Measurements from ENCODE around the gene MYD88. TPM values are rescaled to one million over a fixed set of nuclear protein-coding genes. Genes with fewer than 3 reads are reported as not detected.
"Not testable (repeated sequence)": the region's sequence is repeated elsewhere in the genome, so short reads cannot be mapped to it uniquely, and the experiment has no call there.

The MYD88 gene
- total RNA-seq, 6 donors from 2014 or later = 38.1 to 116 (median 83.3) TPM

DNA sequence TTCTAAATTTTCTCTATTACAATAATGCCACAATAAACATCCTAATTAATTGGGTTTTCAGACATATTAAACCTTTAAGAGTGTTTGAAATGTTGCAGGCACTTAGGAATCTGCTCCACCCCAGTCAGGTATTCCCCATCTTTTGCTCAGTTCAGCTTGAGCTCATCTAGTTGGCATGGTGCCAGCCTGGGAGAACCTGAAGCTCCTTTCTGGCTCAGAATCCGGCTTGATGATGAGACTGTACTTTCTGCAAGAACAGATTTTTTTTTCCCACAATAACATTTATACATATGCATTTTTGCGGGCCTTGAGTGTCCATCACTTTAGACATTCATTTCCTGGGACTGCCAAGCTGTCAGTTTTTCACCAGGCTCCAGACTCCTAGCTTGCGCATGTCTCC lies 19.1 kb downstream of the MYD88 start:
- DNase-seq (no peak), ATAC-seq (ENCODE audit: low FRiP score in 2 of 2) (no peak)
- peaks cover 0 to 11% (median 8%) of the 10 kb centered on the region in 4 donors for H3K4me1 ChIP-seq
- H3K4me3 ChIP-seq = no peak overlapping the region
- no peaks in the 10 kb centered on the region for H3K27me3 ChIP-seq
- H3K27ac ChIP-seq = no peak overlapping the region
- no peaks in the 10 kb centered on the region for H3K36me3 ChIP-seq
- no peaks in the 10 kb centered on the region for H3K9me3 ChIP-seq
- TF ChIP-seq POLR2AphosphoS5 (IDR thresholded peaks at IDR 0.05) (no peak), EP300 (IDR thresholded peaks at IDR 0.05) (no peak), POLR2A (IDR thresholded peaks at IDR 0.05) (no peak)
- TF ChIP-seq, protein P1, sequence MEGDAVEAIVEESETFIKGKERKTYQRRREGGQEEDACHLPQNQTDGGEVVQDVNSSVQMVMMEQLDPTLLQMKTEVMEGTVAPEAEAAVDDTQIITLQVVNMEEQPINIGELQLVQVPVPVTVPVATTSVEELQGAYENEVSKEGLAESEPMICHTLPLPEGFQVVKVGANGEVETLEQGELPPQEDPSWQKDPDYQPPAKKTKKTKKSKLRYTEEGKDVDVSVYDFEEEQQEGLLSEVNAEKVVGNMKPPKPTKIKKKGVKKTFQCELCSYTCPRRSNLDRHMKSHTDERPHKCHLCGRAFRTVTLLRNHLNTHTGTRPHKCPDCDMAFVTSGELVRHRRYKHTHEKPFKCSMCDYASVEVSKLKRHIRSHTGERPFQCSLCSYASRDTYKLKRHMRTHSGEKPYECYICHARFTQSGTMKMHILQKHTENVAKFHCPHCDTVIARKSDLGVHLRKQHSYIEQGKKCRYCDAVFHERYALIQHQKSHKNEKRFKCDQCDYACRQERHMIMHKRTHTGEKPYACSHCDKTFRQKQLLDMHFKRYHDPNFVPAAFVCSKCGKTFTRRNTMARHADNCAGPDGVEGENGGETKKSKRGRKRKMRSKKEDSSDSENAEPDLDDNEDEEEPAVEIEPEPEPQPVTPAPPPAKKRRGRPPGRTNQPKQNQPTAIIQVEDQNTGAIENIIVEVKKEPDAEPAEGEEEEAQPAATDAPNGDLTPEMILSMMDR (IDR thresholded peaks at IDR 0.05) = no peak
- WGBS, 2 donors = 83 to 88% methylated on average over 3 of the region's 3 CpGs

GRCh38 chr3:38158472-38158871 lies 20.0 kb downstream of the MYD88 start:
- no peaks in the 10 kb centered on the region for H3K27me3 ChIP-seq
- peaks cover 0 to 11% (median 6%) of the 10 kb centered on the region in 4 donors for H3K4me1 ChIP-seq
- H3K27ac ChIP-seq = no peak overlapping the region
- H3K36me3 ChIP-seq = no peaks in the 10 kb centered on the region
- DNase-seq (no peak), ATAC-seq (ENCODE audit: low FRiP score in 2 of 2) (no peak)
- no peaks in the 10 kb centered on the region for H3K9me3 ChIP-seq
- no peak overlapping the region for H3K4me3 ChIP-seq
- 78 to 88% methylated on average over 5 of the region's 5 CpGs for WGBS, 2 donors
- TF ChIP-seq EP300 (IDR thresholded peaks at IDR 0.05) (no peak), POLR2AphosphoS5 (IDR thresholded peaks at IDR 0.05) (no peak), POLR2A (IDR thresholded peaks at IDR 0.05) (no peak)
- TF ChIP-seq, protein P1 (IDR thresholded peaks at IDR 0.05) = no peak

GRCh38 chr3:38160704-38161103 lies 22.2 kb downstream of the MYD88 start:
- ATAC-seq (ENCODE audit: low FRiP score in 2 of 2); DNase-seq; H3K36me3 ChIP-seq; H3K9me3 ChIP-seq; H3K27me3 ChIP-seq; H3K27ac ChIP-seq; H3K4me3 ChIP-seq; H3K4me1 ChIP-seq: not testable (repeated sequence)
- WGBS, 2 donors = 93 to 94% methylated on average over 11 of the region's 11 CpGs

GRCh38 chr3:38163117-38163840 lies 24.8 kb downstream of the MYD88 start:
- ATAC-seq (ENCODE audit: low FRiP score in 2 of 2) = no peak
- WGBS, 2 donors = 94 to 95% methylated on average over 12 of the region's 12 CpGs
- Histone ChIP-seq H3K9me3 (no peaks in the 10 kb centered on the region), H3K27me3 (no peaks in the 10 kb centered on the region), H3K4me3 (no peak overlapping the region), H3K36me3 (no peaks in the 10 kb centered on the region), H3K4me1 (peaks cover 14 to 26% (median 20%) of the 10 kb centered on the region in 4 donors), H3K27ac (peak overlapping the region in 3 of 4 donors; percentile 93 to 99 (median 97))
- DNase-seq = no peak
- TF ChIP-seq POLR2AphosphoS5 (IDR thresholded peaks at IDR 0.05) = no peak
- no peak for TF ChIP-seq POLR2A (IDR thresholded peaks at IDR 0.05)
- TF ChIP-seq EP300 (IDR thresholded peaks at IDR 0.05) = no peak
- TF ChIP-seq, protein P1 (IDR thresholded peaks at IDR 0.05) = no peak

GRCh38 chr3:38163841-38164642 lies 25.6 kb downstream of the MYD88 start:
- H3K27ac ChIP-seq = peak overlapping the region; percentile 93 to 99 (median 98)
- H3K9me3 ChIP-seq = no peaks in the 10 kb centered on the region
- DNase-seq (peak in 1 of 2 donors; percentile 56), ATAC-seq (ENCODE audit: low FRiP score in 2 of 2) (no peak)
- no peaks in the 10 kb centered on the region for H3K27me3 ChIP-seq
- TF ChIP-seq EP300 (IDR thresholded peaks at IDR 0.05) = no peak
- no peak for TF ChIP-seq POLR2A (IDR thresholded peaks at IDR 0.05)
- TF ChIP-seq POLR2AphosphoS5 (IDR thresholded peaks at IDR 0.05) = no peak
- TF ChIP-seq, protein P1 (IDR thresholded peaks at IDR 0.05) = no peak
- peak overlapping the region in 3 of 4 donors; percentile 74 to 96 (median 94) for H3K4me3 ChIP-seq
- no peaks in the 10 kb centered on the region for H3K36me3 ChIP-seq
- WGBS, 2 donors = 58 to 69% methylated on average over 11 to 24 of the region's 24 CpGs
- peaks cover 14 to 29% (median 23%) of the 10 kb centered on the region in 4 donors for H3K4me1 ChIP-seq
